ENCODE measurements around the gene TMEM200A. TPM values are rescaled to one million over a fixed set of nuclear protein-coding genes. Genes with fewer than 3 reads are reported as not detected.

The TMEM200A gene
- total and polyA plus RNA-seq, 10 of the 15 experiments (the other 5 are each of a cell fraction or from before 2014, with no cell fraction given), result 5.5 to 12.4 (median 9.6) TPM

- no peak for TF ChIP-seq E2F8 (IDR thresholded peaks at IDR 0.05; ENCODE audit: low read depth, partially characterized antibody)
Measured at GRCh38 chr6:130434174-130434873, 68.5 kb downstream of the TMEM200A start (continued).

GRCh38 chr6:130435181-130435580 is 69.4 kb downstream of the TMEM200A start:
- Histone ChIP-seq H4K20me1 (ENCODE audit: control insufficient read depth, insufficient read depth) (no peaks in the 10 kb centered on the region), H3K4me1 (ENCODE audit: control insufficient read depth, insufficient read depth, low read length) (no peaks in the 10 kb centered on the region), H2AFZ (ENCODE audit: control insufficient read depth, low read depth, low read length) (no peak overlapping the region), H3K4me3 (no peak overlapping the region), H3K36me3 (ENCODE audit: control insufficient read depth in 2 of 2, insufficient read depth in 2 of 2, low read length in 1 of 2) (no peaks in the 10 kb centered on the region), H3K9me3 (replicated peaks; ENCODE audit: control insufficient read depth, insufficient read depth, low read length) (no peaks in the 10 kb centered on the region), H3K27ac (ENCODE audit: control insufficient read depth, insufficient read depth) (no peak overlapping the region), H3K27me3 (replicated peaks in 1 of 2; ENCODE audit: control insufficient read depth in 2 of 2, insufficient read depth in 2 of 2, low read length in 1 of 2) (no peaks in the 10 kb centered on the region), H3K4me2 (ENCODE audit: control insufficient read depth, insufficient read depth) (no peak overlapping the region), H3K9ac (ENCODE audit: control insufficient read depth, insufficient read depth, low read length) (no peak overlapping the region), H3K79me2 (ENCODE audit: control insufficient read depth, insufficient read depth, low read length) (no peaks in the 10 kb centered on the region)
- DNase-seq (ENCODE audit: low read depth, low spot score), result no peak
- SMC1A ChIA-PET (ENCODE audit: uncharacterized antibody, unreplicated experiment), result interaction anchor here (1.3 kb wide), 1 partner anchor 98 kb away, joined by 4 read pairs; no protein-coding TSS in a partner anchor
- WGBS (ENCODE audit: insufficient coverage, insufficient replicate concordance, low lambda C conversion rate, missing lambda C conversion rate), result 64% methylated on average over 4 of the region's 4 CpGs
- CTCF ChIA-PET, result no interaction called here
- in situ Hi-C loops (cut with MboI), result no loop called here
- intact Hi-C loops (cut with micrococcal nuclease; ENCODE audit: unreplicated experiment), result no loop called here
- POLR2A ChIA-PET, result no interaction called here
- no peak for ATAC-seq
- TF ChIP-seq EED (IDR thresholded peaks at IDR 0.05; ENCODE audit: low read depth) (no peak), RELB (IDR thresholded peaks at IDR 0.05; ENCODE audit: low read depth) (no peak), HDGF (IDR thresholded peaks at IDR 0.05) (no peak), TCF3 (IDR thresholded peaks at IDR 0.05; ENCODE audit: borderline replicate concordance, insufficient read depth, low read depth, low read length) (no peak), SIX5 (IDR thresholded peaks at IDR 0.05; ENCODE audit: low read depth, low read length, severe bottlenecking) (no peak), MEF2A (IDR thresholded peaks at IDR 0.05; ENCODE audit: insufficient read depth, low read depth, low read length) (no peak), MTA3 (IDR thresholded peaks at IDR 0.05; ENCODE audit: borderline replicate concordance, low read length) (no peak), KDM1A (IDR thresholded peaks at IDR 0.05; ENCODE audit: borderline replicate concordance) (no peak), REST (IDR thresholded peaks at IDR 0.05; ENCODE audit: low read depth, low read length) (no peak), IKZF2 (IDR thresholded peaks at IDR 0.05) (no peak)
- RAD21 ChIA-PET (ENCODE audit: unreplicated experiment), result no interaction called here
- no peak for FAIRE-seq
- BruUV-seq (replicated peaks), result no TSS peak
